Measurements from ENCODE around the gene SLC13A3. TPM values are rescaled to one million over a fixed set of nuclear protein-coding genes. Genes with fewer than 3 reads are reported as not detected.
A peak's percentile ranks its signal among the peaks of the same experiment; 100 is the strongest.

SLC13A3 gene
- total and polyA plus RNA-seq, 3 donors from 2014 or later = 3.2 to 9.1 (median 4.1) TPM

DNA sequence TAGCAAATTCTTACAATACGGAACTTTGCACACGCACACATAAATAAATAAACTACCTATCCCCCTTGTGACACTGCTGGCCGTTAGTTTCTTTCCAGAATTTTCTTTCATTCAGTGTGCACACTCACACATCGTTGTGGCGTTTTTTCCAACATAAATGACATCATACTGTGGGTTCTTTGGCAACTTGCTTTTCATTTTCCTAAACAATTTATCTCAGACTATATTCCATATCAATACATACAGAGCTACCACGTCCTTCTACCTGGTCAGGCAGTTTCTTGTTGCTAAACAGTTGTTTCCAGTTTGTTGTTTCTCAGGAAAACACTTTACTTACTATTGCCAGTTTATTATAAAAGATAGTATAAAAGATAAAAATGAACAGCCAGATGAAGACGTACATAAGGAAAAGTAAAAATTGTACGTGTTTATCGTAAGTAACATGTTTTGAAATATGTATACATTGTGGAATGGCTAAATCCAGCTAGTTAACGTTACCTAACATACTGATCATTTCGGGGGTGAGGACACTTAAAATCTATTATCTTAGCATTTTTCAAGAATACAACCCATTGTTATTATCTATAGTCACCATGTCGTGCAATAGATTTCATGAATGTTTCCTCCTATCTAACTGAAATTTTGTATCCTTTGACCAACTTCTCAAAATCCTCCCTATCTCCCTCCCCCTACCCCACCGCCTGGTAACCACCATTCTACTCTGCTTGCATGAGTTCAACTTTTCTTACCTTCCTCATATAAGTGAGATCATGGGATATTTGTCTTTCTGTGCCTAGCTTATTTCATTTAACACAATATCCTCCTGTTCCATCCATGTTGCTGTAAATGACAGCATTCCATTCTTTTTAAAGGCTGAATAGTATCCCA lies 39.2 kb upstream of the SLC13A3 start:
- Histone ChIP-seq H3K36me3 (ENCODE audit: low read depth, missing control alignments) (no peaks in the 10 kb centered on the region), H3K27me3 (no peaks in the 10 kb centered on the region), H3K4me1 (peaks cover 11% of the 10 kb centered on the region), H3K4me3 (peak overlapping the region; percentile 88 to 95), H3K9me3 (no peaks in the 10 kb centered on the region), H3K27ac (peak overlapping the region; percentile 83 to 94)
- intact Hi-C loops (cut with DNase I; ENCODE audit: low total_unique reads) = no loop called here
- DNase-seq = no peak
- no peak for TF ChIP-seq POLR2A (IDR thresholded peaks at IDR 0.05)
- TF ChIP-seq, protein P1, sequence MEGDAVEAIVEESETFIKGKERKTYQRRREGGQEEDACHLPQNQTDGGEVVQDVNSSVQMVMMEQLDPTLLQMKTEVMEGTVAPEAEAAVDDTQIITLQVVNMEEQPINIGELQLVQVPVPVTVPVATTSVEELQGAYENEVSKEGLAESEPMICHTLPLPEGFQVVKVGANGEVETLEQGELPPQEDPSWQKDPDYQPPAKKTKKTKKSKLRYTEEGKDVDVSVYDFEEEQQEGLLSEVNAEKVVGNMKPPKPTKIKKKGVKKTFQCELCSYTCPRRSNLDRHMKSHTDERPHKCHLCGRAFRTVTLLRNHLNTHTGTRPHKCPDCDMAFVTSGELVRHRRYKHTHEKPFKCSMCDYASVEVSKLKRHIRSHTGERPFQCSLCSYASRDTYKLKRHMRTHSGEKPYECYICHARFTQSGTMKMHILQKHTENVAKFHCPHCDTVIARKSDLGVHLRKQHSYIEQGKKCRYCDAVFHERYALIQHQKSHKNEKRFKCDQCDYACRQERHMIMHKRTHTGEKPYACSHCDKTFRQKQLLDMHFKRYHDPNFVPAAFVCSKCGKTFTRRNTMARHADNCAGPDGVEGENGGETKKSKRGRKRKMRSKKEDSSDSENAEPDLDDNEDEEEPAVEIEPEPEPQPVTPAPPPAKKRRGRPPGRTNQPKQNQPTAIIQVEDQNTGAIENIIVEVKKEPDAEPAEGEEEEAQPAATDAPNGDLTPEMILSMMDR (IDR thresholded peaks at IDR 0.05) = no peak
- WGBS, 2 donors = 31 to 38% methylated on average over 13 of the region's 13 CpGs

DNA sequence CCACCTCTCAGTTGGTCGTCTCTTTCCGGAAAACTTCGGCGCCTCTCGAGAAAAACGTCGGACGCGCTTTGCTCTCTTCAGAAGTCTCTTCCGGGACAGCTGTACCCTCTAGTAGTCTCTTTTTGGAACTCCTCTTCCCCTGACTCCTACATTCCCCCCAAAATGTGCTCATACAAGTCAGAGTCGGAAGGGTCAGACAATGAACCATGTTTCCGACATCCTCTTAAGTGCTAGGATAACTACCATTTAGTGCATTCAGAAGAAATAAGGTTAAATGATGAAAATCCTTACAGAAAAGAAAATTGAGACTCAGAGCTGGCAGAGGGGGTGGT lies 38.5 kb upstream of the SLC13A3 start:
- TF ChIP-seq, protein P1 (IDR thresholded peaks at IDR 0.05) = no peak
- no peak for TF ChIP-seq POLR2A (IDR thresholded peaks at IDR 0.05)
- H3K36me3 ChIP-seq (ENCODE audit: low read depth, missing control alignments) = no peaks in the 10 kb centered on the region
- peak overlapping the region; percentile 88 to 95 for H3K4me3 ChIP-seq
- 0% methylated on average over 12 of the region's 12 CpGs for WGBS, 2 donors
- H3K27ac ChIP-seq = peak overlapping the region; percentile 83 to 94
- H3K4me1 ChIP-seq = peaks cover 11% of the 10 kb centered on the region
- no peak for DNase-seq
- no peaks in the 10 kb centered on the region for H3K27me3 ChIP-seq
- intact Hi-C loops (cut with DNase I; ENCODE audit: low total_unique reads) = no loop called here
- H3K9me3 ChIP-seq = no peaks in the 10 kb centered on the region

DNA sequence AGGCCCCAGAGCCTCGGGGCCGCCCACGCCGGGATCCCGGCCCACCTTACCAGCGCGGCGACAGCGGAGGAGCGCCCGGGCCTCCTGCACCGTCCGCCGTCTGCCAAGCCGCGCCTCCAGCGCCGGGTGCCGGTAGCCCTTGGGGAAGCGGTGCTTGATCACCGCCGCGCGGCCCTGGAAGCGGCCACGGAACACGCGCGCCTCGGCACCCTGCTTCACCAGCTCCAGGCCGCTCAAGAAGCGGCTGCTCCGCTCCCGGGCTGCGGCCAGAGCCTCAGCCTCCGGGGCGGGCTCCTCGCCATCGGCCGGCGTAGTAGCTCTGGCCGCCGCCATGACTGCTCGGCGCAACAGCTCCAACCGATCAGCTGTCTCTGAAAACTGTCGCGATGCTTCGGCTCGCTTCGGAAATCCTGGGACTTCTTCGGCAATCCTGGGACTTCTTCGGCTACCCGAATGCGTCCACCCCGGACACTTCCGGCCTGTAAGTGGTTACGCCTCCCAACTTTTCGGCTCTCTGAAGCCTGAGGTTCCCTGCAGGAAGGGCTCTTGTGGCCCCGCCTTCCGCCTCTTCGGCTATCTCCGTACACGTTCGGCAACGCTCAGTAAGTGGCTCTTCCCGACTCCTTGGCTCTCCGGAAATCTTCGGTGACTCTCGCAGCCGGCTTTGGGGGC lies 38.0 kb upstream of the SLC13A3 start, which contains the start of gene TP53RK:
TSS of gene TP53RK (minus strand) at position 363 of the 672 bp plus-strand sequence. CDS start at position 333, 30 bp downstream.
- peaks cover 11% of the 10 kb centered on the region for H3K4me1 ChIP-seq
- DNase-seq = peak; percentile 100
- no peaks in the 10 kb centered on the region for H3K27me3 ChIP-seq
- H3K27ac ChIP-seq = peak within 1 kb of the TSS; percentile 85 to 94
- 0% methylated on average over 15 to 65 of the region's 71 CpGs for WGBS, 2 donors
- intact Hi-C loops (cut with DNase I; ENCODE audit: low total_unique reads) = no loop called here
- peak within 1 kb of the TSS; percentile 88 to 95 for H3K4me3 ChIP-seq
- no peaks in the 10 kb centered on the region for H3K9me3 ChIP-seq
- H3K36me3 ChIP-seq (ENCODE audit: low read depth, missing control alignments) = no peaks in the 10 kb centered on the region
- peak; percentile 59 for TF ChIP-seq POLR2A (IDR thresholded peaks at IDR 0.05)
- TF ChIP-seq, protein P1 (IDR thresholded peaks at IDR 0.05) = peak; percentile 10 to 47 (median 46)

DNA sequence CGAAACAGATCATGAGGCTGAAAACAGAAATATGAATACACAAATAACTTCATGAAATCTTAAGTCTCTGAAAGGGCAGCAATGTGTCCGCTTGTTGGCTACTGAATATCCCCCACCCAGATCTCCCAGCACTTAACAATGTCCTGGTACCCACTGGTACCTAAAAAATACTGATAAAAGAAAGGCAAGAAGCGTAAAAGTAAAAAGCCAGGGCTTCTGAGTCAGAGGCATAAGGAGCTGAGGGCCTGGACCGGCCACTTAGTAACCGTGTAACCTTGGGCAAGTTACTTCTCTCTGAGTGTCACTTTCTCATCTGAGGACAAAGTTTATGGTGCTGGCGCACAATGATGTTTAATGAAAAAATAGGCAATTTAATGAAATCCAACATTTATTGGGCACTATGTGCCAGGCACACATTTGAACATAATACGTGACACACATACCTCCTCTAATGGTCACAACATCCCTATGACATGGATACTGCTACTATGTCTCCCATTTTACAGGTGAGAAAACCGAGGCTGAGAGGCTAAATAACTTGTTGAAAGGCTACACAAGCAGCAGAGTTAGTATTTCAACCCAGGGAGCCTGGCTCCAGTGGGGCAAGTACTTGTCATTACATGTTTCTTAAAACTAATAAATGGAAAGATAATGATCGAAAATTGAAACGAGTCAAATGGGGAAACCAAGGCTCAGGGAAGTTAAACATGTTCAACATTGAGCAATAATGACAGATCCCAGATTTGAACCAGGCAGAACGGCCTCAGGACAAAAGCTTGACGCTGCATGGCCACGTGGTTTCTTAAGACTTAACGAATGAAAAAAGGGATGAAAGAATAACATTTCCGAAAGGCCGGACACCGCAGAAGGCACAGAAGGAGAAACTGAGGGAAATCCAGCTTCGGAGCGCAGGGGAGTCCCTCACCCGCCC lies 37.2 kb upstream of the SLC13A3 start:
- Histone ChIP-seq H3K36me3 (ENCODE audit: low read depth, missing control alignments) (no peaks in the 10 kb centered on the region), H3K4me1 (peaks cover 14% of the 10 kb centered on the region), H3K4me3 (peak overlapping the region; percentile 88 to 95), H3K9me3 (no peaks in the 10 kb centered on the region), H3K27ac (peak overlapping the region; percentile 85 to 94), H3K27me3 (no peaks in the 10 kb centered on the region)
- WGBS, 2 donors = 10% methylated on average over 19 to 20 of the region's 20 CpGs
- peak; percentile 29 for DNase-seq
- intact Hi-C loops (cut with DNase I; ENCODE audit: low total_unique reads) = no loop called here
- TF ChIP-seq, protein P1 (IDR thresholded peaks at IDR 0.05) = no peak
- TF ChIP-seq POLR2A (IDR thresholded peaks at IDR 0.05) = no peak
